Loucy (cell line): ENCODE measurements around the gene ZBED4.

Source experiments
- H2AFZ ChIP-seq: fragments of 200-600 bp; sonication (generic); 2 replicates; pipeline ENCODE4 v1.6.0; 2016; ENCODE audit warnings: antibody characterized with exemption, mild to moderate bottlenecking, low read length, moderate library complexity
- H3F3A ChIP-seq: fragments of 200-600 bp; 2 replicates; pipeline ENCODE4 v1.6.0; 2016; ENCODE audit warnings: antibody characterized with exemption, low read depth, mild to moderate bottlenecking
- H3K27me3 ChIP-seq: fragments of 200-600 bp; sonication (generic); 2 replicates; pipeline ENCODE4 v1.6.1; 2014; ENCODE audit warnings: low read length, mild to moderate bottlenecking; ENCODE audit not compliant: insufficient read depth, poor library complexity, severe bottlenecking
- H3K36me3 ChIP-seq: fragments of 200-600 bp; sonication (generic); 2 replicates; pipeline ENCODE4 v1.6.1; 2016; ENCODE audit warnings: low read length; ENCODE audit not compliant: insufficient read depth
- H3K4me1 ChIP-seq: fragments of 200-600 bp; sonication (generic); 2 replicates; pipeline ENCODE4 v1.5.1; 2014; ENCODE audit warnings: low read length, mild to moderate bottlenecking; ENCODE audit not compliant: insufficient read depth, poor library complexity, severe bottlenecking
- H3K4me2 ChIP-seq: fragments of 200-600 bp; sonication (generic); 2 replicates; pipeline ENCODE4 v1.6.0; 2014; ENCODE audit warnings: antibody characterized with exemption, low read length, low read depth, mild to moderate bottlenecking; ENCODE audit not compliant: poor library complexity, severe bottlenecking
- H3K4me3 ChIP-seq: fragments of 200-600 bp; sonication (generic); 2 replicates; pipeline ENCODE4 v1.5.1; 2014; ENCODE audit warnings: low read length, mild to moderate bottlenecking, mixed read lengths; ENCODE audit not compliant: poor library complexity, severe bottlenecking
- H3K79me2 ChIP-seq: fragments of 200-600 bp; sonication (generic); 2 replicates; pipeline ENCODE4 v1.6.1; 2014; ENCODE audit warnings: low read length; ENCODE audit not compliant: insufficient read depth
- H3K9ac ChIP-seq: fragments of 200-600 bp; sonication (generic); 2 replicates; pipeline ENCODE4 v1.6.0; 2014; ENCODE audit warnings: mild to moderate bottlenecking, low read depth, low read length, moderate library complexity; ENCODE audit not compliant: poor library complexity, severe bottlenecking
- H3K9me2 ChIP-seq: fragments of 200-600 bp; sonication (generic); replicated peaks from 2 replicates; pipeline ENCODE4 v1.6.1; 2016; ENCODE audit warnings: low read depth, low read length, mixed read lengths
- H3K9me3 ChIP-seq: fragments of 200-600 bp; sonication (generic); 2 replicates; pipeline ENCODE4 v1.6.1; 2014; ENCODE audit warnings: mild to moderate bottlenecking, antibody characterized with exemption, low read length, low read depth; ENCODE audit not compliant: insufficient read depth
- H4K20me1 ChIP-seq: fragments of 200-600 bp; sonication (generic); 2 replicates; pipeline ENCODE4 v1.6.0; 2014; ENCODE audit warnings: antibody characterized with exemption, low read length, mild to moderate bottlenecking; ENCODE audit not compliant: insufficient read depth, poor library complexity, severe bottlenecking
- EZH2phosphoT487 ChIP-seq: fragments of 200-600 bp; IDR thresholded peaks from 2 replicates; pipeline ENCODE4 v1.6.1; 2018; ENCODE audit warnings: antibody characterized with exemption, mild to moderate bottlenecking, moderate library complexity, borderline replicate concordance
- TF ChIP-seq, protein P1 (sequence below): fragments of 200-600 bp; sonication (generic); conservative IDR thresholded peaks from 2 replicates; pipeline ENCODE4 v1.5.1; 2014; ENCODE audit warnings: mild to moderate bottlenecking, antibody characterized with exemption, low read length

The ZBED4 gene, protein sequence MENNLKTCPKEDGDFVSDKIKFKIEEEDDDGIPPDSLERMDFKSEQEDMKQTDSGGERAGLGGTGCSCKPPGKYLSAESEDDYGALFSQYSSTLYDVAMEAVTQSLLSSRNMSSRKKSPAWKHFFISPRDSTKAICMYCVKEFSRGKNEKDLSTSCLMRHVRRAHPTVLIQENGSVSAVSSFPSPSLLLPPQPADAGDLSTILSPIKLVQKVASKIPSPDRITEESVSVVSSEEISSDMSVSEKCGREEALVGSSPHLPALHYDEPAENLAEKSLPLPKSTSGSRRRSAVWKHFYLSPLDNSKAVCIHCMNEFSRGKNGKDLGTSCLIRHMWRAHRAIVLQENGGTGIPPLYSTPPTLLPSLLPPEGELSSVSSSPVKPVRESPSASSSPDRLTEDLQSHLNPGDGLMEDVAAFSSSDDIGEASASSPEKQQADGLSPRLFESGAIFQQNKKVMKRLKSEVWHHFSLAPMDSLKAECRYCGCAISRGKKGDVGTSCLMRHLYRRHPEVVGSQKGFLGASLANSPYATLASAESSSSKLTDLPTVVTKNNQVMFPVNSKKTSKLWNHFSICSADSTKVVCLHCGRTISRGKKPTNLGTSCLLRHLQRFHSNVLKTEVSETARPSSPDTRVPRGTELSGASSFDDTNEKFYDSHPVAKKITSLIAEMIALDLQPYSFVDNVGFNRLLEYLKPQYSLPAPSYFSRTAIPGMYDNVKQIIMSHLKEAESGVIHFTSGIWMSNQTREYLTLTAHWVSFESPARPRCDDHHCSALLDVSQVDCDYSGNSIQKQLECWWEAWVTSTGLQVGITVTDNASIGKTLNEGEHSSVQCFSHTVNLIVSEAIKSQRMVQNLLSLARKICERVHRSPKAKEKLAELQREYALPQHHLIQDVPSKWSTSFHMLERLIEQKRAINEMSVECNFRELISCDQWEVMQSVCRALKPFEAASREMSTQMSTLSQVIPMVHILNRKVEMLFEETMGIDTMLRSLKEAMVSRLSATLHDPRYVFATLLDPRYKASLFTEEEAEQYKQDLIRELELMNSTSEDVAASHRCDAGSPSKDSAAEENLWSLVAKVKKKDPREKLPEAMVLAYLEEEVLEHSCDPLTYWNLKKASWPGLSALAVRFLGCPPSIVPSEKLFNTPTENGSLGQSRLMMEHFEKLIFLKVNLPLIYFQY

DNA sequence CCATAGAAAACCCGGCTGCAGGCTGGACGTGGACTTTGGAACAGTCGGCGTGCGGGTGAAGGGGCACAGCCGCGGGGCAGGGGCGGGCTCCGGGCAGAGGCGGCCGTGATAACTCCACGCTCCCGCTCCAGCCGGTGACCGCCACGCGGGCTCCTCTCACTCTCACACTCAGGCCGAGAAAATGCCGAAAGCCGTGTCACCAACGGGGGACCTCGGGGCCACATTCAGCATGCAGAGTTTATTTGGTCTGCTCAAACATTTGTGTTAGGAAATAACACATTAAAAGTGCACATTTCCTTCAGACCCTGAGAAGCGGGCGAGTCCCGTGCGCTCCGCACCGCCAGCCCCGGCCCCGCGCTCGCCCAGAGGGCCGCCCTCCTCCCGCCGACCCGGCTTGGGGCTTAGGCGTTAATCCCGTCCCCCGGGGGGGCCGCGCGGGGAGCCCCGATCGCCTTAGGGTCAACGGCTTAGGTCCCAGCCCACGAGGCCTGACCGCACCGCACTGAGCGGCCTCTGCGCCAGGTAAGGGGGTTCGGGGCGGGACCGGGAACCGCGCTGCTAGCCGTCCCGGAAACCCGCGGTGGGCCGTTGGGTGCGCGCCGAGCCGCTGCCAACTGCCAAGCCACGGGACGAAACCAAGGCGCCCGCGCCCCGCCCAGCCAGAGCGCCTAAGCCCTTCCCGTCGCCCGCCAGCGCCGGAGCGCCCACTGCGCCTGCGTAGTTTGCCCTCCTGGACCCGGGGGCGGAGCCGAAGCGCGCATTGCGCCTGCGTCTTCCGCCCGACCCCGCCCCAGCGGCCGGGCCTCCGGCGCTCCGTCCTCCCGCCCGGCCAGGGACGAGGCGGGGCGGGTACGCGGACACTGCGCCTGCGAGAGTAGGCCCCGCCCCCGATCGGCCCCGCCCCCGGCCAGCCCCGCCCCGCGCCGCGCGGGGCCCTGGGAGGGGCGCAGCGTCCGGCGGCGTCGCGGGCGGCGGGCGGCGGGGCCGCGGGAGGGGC is at the start of gene ZBED4:
TSS of gene ZBED4 (plus strand) at position 947 of the 997 bp plus-strand sequence. CDS start 29,819 bp downstream, outside the sequence.
- Histone ChIP-seq H3K27me3 (no peaks in the 10 kb centered on the region), H3K9ac (peak within 1 kb of the TSS; percentile 98), H3K9me2 (no peaks in the 10 kb centered on the region), H3F3A (peaks cover 9% of the 10 kb centered on the region), H4K20me1 (peaks cover 38% of the 10 kb centered on the region), H3K9me3 (no peaks in the 10 kb centered on the region), H3K4me3 (peak within 1 kb of the TSS; percentile 81), H3K79me2 (peaks cover 59% of the 10 kb centered on the region), H3K4me2 (peak within 1 kb of the TSS; percentile 90), H3K36me3 (no peaks in the 10 kb centered on the region), H2AFZ (no peak within 1 kb of the TSS), H3K4me1 (peaks cover 64% of the 10 kb centered on the region)
- no peak for TF ChIP-seq EZH2phosphoT487
- TF ChIP-seq, protein P1, sequence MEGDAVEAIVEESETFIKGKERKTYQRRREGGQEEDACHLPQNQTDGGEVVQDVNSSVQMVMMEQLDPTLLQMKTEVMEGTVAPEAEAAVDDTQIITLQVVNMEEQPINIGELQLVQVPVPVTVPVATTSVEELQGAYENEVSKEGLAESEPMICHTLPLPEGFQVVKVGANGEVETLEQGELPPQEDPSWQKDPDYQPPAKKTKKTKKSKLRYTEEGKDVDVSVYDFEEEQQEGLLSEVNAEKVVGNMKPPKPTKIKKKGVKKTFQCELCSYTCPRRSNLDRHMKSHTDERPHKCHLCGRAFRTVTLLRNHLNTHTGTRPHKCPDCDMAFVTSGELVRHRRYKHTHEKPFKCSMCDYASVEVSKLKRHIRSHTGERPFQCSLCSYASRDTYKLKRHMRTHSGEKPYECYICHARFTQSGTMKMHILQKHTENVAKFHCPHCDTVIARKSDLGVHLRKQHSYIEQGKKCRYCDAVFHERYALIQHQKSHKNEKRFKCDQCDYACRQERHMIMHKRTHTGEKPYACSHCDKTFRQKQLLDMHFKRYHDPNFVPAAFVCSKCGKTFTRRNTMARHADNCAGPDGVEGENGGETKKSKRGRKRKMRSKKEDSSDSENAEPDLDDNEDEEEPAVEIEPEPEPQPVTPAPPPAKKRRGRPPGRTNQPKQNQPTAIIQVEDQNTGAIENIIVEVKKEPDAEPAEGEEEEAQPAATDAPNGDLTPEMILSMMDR = no peak

DNA sequence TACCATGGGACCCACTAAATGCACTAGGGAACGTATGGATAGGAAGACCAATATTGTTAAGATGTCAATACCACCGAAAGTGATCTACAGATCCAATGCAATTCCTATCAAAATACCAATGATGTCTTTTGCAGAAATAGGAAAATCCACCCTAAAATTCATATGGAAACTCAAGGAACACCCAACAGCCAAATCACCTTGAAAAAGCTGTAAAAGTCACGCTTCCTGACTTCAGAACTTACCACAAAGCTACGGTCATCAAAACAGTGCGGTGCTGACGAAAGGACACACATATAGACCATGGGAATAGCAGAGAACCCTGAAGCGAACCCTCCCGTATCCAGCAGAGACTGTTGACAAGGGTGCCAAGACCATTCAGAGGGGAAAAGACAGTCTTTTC is 46.5 kb upstream of the ZBED4 start:
- H3K36me3 ChIP-seq = peaks cover 69% of the 10 kb centered on the region; the same call in 1 of the 2 replicates
- peaks cover 94% of the 10 kb centered on the region for H4K20me1 ChIP-seq
- no peaks in the 10 kb centered on the region for H3K9me3 ChIP-seq
- no peaks in the 10 kb centered on the region for H3K9me2 ChIP-seq
- no peak overlapping the region for H3K4me3 ChIP-seq
- H3K79me2 ChIP-seq = peaks cover 97% of the 10 kb centered on the region
- no peaks in the 10 kb centered on the region for H3K27me3 ChIP-seq
- TF ChIP-seq, protein P1 = no peak
- no peak for TF ChIP-seq EZH2phosphoT487
- no peak overlapping the region for H2AFZ ChIP-seq
- H3K9ac ChIP-seq = no peak overlapping the region
- H3K4me2 ChIP-seq = no peak overlapping the region
- no peaks in the 10 kb centered on the region; the same call in 1 of the 2 replicates for H3F3A ChIP-seq
- H3K4me1 ChIP-seq = peaks cover 27% of the 10 kb centered on the region
